ENCODE results near the gene KYNU. TPM values are rescaled to one million over a fixed set of nuclear protein-coding genes. Genes with fewer than 3 reads are reported as not detected.
"Not testable (repeated sequence)": the region's sequence is repeated elsewhere in the genome, so short reads cannot be mapped to it uniquely, and the experiment has no call there.

The KYNU gene
- total RNA-seq, 1 donor from 2014 or later, result 1.1 TPM

- ATAC-seq, result no peak
- DNase-seq (ENCODE audit: missing footprints), result no peak
- intact Hi-C loops (cut with DNase I), result no loop called here
Measured at GRCh38 chr2:142901780-142902179, 24.3 kb downstream of the KYNU start.

DNA sequence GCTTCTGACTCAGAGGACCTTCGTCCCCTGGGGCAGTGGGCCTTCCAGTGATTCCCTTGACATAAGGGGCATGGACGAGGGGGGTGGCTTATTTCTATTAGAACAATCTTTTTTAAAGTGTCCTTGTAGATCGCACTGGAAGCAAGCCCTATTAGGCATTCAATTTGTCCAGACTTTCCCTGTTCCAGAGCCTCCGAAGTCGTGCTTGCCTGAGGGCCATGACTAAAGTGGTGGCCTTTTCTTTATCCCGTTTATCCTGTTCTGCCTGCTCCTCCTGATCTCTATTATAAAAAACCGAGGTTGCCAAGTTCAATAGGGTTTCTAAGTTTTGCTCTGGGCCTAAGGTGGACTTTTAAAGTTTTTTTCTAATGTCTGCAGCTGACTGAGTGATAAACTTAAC lies 26.3 kb downstream of the KYNU start:
- ATAC-seq; DNase-seq (ENCODE audit: missing footprints); intact Hi-C loops (cut with DNase I): not testable (repeated sequence)

DNA sequence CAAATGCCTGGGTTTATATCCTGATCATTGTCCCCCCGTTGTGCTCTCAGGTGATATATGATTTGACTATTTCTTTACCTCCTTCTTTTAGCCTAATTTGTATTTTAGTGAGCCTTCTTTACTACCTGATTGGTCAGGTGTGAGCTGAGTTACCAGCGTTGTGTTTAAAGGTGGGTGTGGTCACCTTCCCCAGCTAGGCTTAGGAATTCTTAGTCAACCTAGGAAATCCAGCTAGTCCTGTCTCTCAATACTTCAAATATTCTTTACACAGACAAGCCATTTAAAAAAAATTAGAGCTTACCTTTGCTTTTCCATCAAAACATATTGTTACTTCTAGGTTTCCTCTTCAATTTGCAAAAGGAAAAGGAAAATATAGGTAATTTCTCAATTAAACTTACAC lies 30.2 kb downstream of the KYNU start:
- intact Hi-C loops (cut with DNase I), result no loop called here
- DNase-seq (ENCODE audit: missing footprints) (no peak), ATAC-seq (no peak)

DNA sequence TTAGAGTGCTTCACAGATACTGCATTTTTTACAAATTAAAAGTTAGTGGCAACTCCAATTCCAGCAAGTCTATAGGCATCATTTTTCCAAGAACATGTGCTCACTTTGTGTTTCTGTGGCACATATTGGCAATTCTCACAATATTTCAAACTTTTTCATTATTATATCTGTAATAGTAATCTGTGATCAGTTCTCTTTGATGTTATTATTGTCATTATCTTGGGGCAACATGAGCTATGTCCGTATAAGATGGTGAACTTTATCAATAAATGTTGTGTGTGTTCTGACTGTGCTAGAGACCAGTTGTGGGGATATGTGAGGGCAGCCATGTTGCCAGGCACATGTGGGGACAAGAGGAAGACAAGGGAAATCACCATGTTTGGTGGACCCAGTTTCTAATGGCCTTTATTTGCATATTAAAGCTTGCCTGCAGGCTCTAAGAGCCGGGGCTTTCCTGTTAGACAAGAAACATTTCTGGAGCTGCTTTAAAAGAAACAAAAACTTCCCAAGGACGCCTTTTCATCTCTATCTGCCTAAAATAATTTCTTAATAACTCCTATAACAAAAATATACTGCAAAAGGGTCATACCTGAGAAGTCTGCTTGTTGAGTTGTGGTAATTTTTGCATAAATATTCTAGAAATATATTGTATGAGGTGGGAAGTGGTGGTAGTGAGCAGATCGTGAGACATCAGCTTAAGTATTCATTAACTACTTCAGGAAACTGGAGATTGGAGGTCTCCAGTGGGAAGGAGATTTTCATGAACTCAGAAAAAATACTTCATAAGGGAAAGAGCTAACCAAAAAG lies 37.2 kb downstream of the KYNU start:
- ATAC-seq, result no peak
- no peak for DNase-seq (ENCODE audit: missing footprints)
- intact Hi-C loops (cut with DNase I), result no loop called here

GRCh38 chr2:142915502-142915901 lies 38.0 kb downstream of the KYNU start:
- DNase-seq (ENCODE audit: missing footprints) (no peak), ATAC-seq (no peak)
- intact Hi-C loops (cut with DNase I), result no loop called here

DNA sequence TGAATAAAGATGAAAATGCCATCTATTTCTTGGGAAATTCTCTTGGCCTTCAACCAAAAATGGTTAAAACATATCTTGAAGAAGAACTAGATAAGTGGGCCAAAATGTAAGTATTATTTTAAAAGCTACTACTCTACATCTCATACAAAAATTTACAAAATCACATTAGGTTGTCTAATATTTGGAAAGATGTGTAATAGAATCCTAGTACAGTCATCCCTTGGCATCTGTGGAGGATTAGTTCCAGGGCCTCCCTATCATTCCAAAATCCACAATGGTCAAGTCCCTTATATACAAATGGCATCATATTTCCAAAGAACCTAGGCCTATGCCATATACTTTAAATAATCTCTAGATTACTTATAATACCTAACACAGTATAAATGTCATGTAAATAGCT lies 41.2 kb downstream of the KYNU start:
- intact Hi-C loops (cut with DNase I), result no loop called here
- DNase-seq (ENCODE audit: missing footprints), result no peak
- ATAC-seq, result no peak

GRCh38 chr2:142920571-142920970 lies 43.1 kb downstream of the KYNU start:
- intact Hi-C loops (cut with DNase I), result no loop called here
- no peak for DNase-seq (ENCODE audit: missing footprints)
- no peak for ATAC-seq

- no peak for DNase-seq (ENCODE audit: missing footprints)
- intact Hi-C loops (cut with DNase I), result no loop called here
- ATAC-seq, result no peak
Measured at GRCh38 chr2:142926445-142926844, 49.0 kb downstream of the KYNU start.

DNA sequence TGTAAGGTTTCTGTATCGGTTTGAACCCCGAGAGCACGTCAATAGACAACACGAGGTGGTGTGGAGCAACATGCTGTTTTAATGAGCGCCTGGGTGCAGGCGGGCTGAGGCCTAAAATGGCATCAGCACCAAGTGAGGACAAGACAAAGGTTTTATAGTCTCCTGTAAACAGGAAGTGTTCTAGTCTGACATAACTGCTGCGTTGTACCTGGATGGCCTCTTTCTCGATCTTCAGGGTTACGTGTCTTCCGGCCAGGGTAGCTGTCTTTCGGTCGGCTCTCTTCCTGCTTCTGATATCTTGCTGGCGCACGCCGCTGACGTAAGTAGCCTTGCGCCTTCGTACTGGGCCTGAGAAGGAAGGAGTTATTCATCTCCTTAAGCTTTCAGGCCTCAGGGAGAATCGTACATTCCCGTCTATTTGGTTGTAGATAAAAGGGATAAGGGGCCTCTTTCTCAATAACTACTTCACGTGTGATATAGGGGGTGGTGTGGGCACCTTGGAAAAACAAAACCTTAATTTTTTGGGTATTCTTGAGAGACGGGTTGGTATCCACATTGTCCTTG lies 53.5 kb downstream of the KYNU start:
- no peak for DNase-seq (ENCODE audit: missing footprints)
- intact Hi-C loops (cut with DNase I), result no loop called here
- ATAC-seq, result no peak

- ATAC-seq, result no peak
- intact Hi-C loops (cut with DNase I), result no loop called here
Measured at GRCh38 chr2:142933916-142934315, 56.5 kb downstream of the KYNU start.

GRCh38 chr2:142935563-142936089 lies 58.2 kb downstream of the KYNU start:
- ATAC-seq (no peak), DNase-seq (ENCODE audit: missing footprints) (no peak)
- intact Hi-C loops (cut with DNase I), result no loop called here

More at GRCh38 chr2:142933916-142934315, 56.5 kb downstream of the KYNU start:
- DNase-seq (ENCODE audit: missing footprints), result no peak

DNA sequence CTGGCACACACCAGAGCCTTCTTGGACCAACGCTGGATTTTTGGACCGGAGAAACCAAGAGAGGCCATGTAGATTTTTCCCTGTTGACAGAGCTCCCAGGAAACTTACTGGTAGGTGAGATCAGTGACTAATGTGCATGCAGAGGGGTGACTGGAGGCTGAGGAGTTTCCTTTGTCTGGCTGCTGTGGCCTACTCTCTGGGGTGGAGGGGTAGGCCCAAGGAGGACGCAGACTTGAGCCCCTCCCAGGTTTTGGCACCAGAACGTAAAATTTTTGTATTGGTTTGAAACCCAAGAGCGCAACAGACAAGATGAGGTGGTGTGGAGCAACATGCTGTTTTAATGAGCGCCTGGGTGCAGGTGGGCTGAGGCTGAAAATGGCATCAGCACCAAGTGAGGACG lies 59.2 kb downstream of the KYNU start:
- intact Hi-C loops (cut with DNase I), result no loop called here
- DNase-seq (ENCODE audit: missing footprints), result no peak
- ATAC-seq, result no peak

- intact Hi-C loops (cut with DNase I), result no loop called here
- DNase-seq (ENCODE audit: missing footprints), result no peak
- ATAC-seq, result no peak
Measured at GRCh38 chr2:142937347-142937746, 59.9 kb downstream of the KYNU start.

DNA sequence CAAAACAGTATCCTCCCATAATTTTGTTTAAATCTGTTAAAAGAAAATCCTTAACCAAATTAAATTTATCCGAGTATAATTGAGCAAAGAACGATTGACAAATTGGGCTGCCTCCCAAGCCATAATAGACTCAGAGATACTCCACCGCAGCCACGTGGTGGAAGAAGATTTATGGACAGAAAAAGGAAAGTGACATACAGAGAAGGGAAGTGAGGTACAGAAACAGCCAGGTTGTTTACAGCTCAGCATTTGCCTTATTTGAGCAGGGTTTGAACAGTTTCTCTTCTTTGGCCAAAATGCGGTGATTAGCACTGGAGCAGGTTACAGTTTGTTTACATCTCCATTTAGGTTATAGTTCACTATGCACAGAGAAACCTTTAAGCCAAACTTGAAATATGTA lies 60.8 kb downstream of the KYNU start:
- intact Hi-C loops (cut with DNase I), result no loop called here
- no peak for DNase-seq (ENCODE audit: missing footprints)
- ATAC-seq, result no peak

DNA sequence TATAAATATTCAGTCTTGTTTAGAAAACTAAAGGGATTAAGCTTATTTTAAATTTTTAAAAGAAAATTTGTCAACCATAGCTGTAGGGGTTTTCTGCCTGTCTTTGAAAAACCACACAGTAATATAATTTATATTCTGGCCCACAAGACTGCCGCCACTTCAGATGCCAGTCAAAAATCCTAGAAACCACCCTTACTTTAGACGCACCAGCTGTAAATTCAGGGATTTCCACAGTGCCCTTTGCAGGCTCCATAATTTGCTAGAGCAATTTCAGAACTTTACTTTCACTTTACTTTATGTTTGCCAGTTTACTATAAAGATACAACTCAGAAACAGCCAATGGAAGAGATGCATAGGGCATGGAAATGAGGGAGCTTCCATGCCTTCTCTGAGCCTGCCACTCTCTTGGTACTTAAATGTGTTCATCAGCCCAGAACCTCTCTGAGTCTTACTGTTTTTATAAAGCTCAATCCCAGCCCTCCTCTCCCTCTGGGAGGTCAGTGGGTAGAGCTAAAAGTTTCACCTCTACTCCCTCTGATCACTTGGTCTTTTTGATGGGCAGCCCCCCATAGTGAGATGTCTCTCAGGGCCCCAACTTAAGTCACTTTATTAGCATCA lies 63.3 kb downstream of the KYNU start:
- intact Hi-C loops (cut with DNase I), result no loop called here
- ATAC-seq, result no peak
- DNase-seq (ENCODE audit: missing footprints), result no peak

GRCh38 chr2:142942690-142943089 lies 65.2 kb downstream of the KYNU start:
- no peak for ATAC-seq
- no peak for DNase-seq (ENCODE audit: missing footprints)
- intact Hi-C loops (cut with DNase I), result no loop called here

- ATAC-seq (no peak), DNase-seq (ENCODE audit: missing footprints) (no peak)
- intact Hi-C loops (cut with DNase I), result no loop called here
Measured at GRCh38 chr2:142944264-142944663, 66.8 kb downstream of the KYNU start.

GRCh38 chr2:142944721-142945120 lies 67.3 kb downstream of the KYNU start:
- intact Hi-C loops (cut with DNase I), result no loop called here
- ATAC-seq (no peak), DNase-seq (ENCODE audit: missing footprints) (no peak)

DNA sequence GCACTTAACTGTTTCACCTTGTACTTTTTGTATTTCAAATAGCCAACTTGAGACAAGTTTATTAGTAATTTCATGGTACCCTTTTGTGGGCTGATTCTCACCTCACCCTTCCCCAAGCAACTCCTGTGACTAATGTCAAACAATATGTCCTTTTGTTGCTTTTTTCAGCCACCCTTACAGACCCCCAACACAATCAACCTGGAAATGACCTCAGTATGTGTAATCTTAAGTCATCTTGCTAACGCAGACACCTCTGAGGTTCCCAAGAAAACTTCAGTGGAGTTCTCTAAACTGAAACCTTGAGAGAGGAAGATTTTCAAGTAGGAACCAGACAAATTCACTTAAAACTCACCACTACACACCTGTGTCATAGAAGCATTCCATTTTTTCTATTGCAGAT lies 69.5 kb downstream of the KYNU start:
- DNase-seq (ENCODE audit: missing footprints), result no peak
- ATAC-seq, result no peak
- intact Hi-C loops (cut with DNase I), result no loop called here

DNA sequence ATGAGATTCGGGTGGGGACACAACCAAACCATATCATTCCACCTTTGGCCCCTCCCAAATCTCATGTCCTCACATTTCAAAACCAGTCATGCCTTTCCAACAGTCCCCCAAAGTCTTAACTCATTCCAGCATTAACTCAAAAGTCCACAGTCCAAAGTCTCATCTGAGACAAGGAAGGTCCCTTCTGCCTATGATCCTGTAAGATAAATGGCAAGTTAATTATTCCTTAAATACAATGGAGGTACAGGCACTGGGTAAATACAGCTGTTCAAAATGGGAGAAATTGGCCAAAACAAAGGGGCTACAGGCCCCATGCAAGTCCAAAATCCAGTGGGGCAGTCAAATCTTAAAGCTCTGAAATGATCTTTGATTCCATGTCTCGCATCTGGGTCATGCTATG lies 71.3 kb downstream of the KYNU start:
- ATAC-seq; DNase-seq (ENCODE audit: missing footprints); intact Hi-C loops (cut with DNase I): not testable (repeated sequence)
